ENCODE results near the gene MDN1. TPM values are rescaled to one million over a fixed set of nuclear protein-coding genes. Genes with fewer than 3 reads are reported as not detected.

Gene MDN1
- total and polyA plus RNA-seq, 2 donors (not counting 1 experiment from before 2014, with no cell fraction given), result 16.5 to 59.5 TPM

DNA sequence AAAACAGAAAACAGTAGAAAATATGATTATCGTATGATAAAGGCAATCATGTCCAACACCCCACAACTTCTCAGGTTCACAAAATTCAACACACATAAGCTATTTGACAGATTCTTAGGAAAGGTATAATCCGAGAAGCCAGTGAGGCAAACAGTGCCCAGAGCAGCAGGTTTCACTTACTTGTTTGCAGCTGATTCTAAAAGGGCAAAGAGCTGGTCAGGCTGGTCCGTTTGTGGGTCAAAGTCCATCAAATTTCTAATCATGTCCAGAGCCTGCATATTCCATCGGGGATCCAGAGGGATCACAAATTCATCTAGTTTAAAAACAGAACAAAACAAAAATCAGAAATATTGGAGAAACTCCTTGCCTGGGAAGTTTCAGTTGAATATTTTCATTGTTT lies 111.3 kb downstream of the MDN1 start:
- H3K27me3 ChIP-seq (replicated peaks in 1 of 4; ENCODE audit: control extremely low read depth in 1 of 4, control insufficient read depth in 3 of 4, insufficient read depth in 4 of 4, low read length in 3 of 4), result no peaks in the 10 kb centered on the region
- no peak for TF ChIP-seq EZH2 (IDR thresholded peaks at IDR 0.05; ENCODE audit: borderline replicate concordance, insufficient read depth, low read depth, low read length, poor library complexity, severe bottlenecking)
- TF ChIP-seq, protein P1, sequence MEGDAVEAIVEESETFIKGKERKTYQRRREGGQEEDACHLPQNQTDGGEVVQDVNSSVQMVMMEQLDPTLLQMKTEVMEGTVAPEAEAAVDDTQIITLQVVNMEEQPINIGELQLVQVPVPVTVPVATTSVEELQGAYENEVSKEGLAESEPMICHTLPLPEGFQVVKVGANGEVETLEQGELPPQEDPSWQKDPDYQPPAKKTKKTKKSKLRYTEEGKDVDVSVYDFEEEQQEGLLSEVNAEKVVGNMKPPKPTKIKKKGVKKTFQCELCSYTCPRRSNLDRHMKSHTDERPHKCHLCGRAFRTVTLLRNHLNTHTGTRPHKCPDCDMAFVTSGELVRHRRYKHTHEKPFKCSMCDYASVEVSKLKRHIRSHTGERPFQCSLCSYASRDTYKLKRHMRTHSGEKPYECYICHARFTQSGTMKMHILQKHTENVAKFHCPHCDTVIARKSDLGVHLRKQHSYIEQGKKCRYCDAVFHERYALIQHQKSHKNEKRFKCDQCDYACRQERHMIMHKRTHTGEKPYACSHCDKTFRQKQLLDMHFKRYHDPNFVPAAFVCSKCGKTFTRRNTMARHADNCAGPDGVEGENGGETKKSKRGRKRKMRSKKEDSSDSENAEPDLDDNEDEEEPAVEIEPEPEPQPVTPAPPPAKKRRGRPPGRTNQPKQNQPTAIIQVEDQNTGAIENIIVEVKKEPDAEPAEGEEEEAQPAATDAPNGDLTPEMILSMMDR (IDR thresholded peaks at IDR 0.05), result no peak
- H3K9ac ChIP-seq (ENCODE audit: low read length), result no peak overlapping the region
- no peak overlapping the region for H3K4me3 ChIP-seq (ENCODE audit: control extremely low read depth in 1 of 5, extremely low read depth in 1 of 5, insufficient read depth in 1 of 5, low read depth in 2 of 5, low read length in 4 of 5)
- Mint-ChIP-seq H3K4me3 (no peak overlapping the region), H3K9me3 (ENCODE audit: insufficient read depth) (no peaks in the 10 kb centered on the region), H3K27me3 (no peaks in the 10 kb centered on the region), H3K4me1 (no peaks in the 10 kb centered on the region), H3K27ac (no peak overlapping the region)
- 50% methylated on average over 2 of the region's 4 CpGs for WGBS (ENCODE audit: insufficient coverage)
- POLR2A ChIA-PET, result no interaction called here
- no peak overlapping the region for H3K4me2 ChIP-seq (replicated peaks; ENCODE audit: low read depth, low read length, poor library complexity, severe bottlenecking)
- H2AFZ ChIP-seq (ENCODE audit: insufficient read depth, low read depth, low read length, poor library complexity, severe bottlenecking), result no peak overlapping the region
- H3K9me3 ChIP-seq (ENCODE audit: control extremely low read depth in 1 of 3, control insufficient read depth in 2 of 3, insufficient read depth in 1 of 3, low read length in 2 of 3), result no peaks in the 10 kb centered on the region
- no peak for DNase-seq
- no peaks in the 10 kb centered on the region for H4K20me1 ChIP-seq (ENCODE audit: control insufficient read depth, insufficient read depth, low read length, poor library complexity, severe bottlenecking)
- no peak for ATAC-seq (ENCODE audit: low read depth)
- CTCF ChIA-PET, result no interaction called here
- H3K79me2 ChIP-seq (ENCODE audit: control insufficient read depth, insufficient read depth, low read length), result no peaks in the 10 kb centered on the region
- intact Hi-C loops (cut with micrococcal nuclease), result no loop called here
- H3K4me1 ChIP-seq (ENCODE audit: control insufficient read depth in 2 of 2, insufficient read depth in 2 of 2, low read length in 2 of 2), result no peaks in the 10 kb centered on the region
- H3K36me3 ChIP-seq (replicated peaks in 1 of 2; ENCODE audit: control extremely low read depth in 1 of 2, control insufficient read depth in 1 of 2, extremely low read depth in 1 of 2, insufficient read depth in 2 of 2, low read length in 1 of 2), result peaks cover 4 to 71% of the 10 kb centered on the region in 2 experiments
- no peak overlapping the region for H3K27ac ChIP-seq (ENCODE audit: low read length in 2 of 2)

DNA sequence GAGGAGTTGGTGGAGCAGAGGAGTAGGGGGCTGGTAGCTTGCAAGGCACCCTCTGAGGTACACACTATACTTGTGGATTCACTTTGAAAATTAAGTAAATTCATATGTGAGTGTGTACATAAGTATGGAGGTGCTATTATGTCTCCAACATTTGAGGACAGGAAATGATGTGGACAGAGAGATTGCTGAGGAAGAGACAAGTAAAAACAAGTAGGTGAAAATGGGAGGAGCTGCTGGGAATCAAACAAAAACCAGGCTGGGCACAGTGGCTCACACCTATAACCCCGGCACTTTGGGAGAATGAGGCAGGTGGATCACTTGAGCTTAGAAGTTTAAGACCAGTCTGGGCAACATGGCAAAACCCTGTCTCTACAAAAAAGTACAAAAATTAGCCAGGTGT lies 111.8 kb downstream of the MDN1 start:
- Histone ChIP-seq H3K27me3 (replicated peaks in 1 of 4; ENCODE audit: control extremely low read depth in 1 of 4, control insufficient read depth in 3 of 4, insufficient read depth in 4 of 4, low read length in 3 of 4) (no peaks in the 10 kb centered on the region), H2AFZ (ENCODE audit: insufficient read depth, low read depth, low read length, poor library complexity, severe bottlenecking) (no peak overlapping the region), H3K4me3 (ENCODE audit: control extremely low read depth in 1 of 5, extremely low read depth in 1 of 5, insufficient read depth in 1 of 5, low read depth in 2 of 5, low read length in 4 of 5) (no peak overlapping the region), H3K4me2 (replicated peaks; ENCODE audit: low read depth, low read length, poor library complexity, severe bottlenecking) (no peak overlapping the region), H4K20me1 (ENCODE audit: control insufficient read depth, insufficient read depth, low read length, poor library complexity, severe bottlenecking) (no peaks in the 10 kb centered on the region), H3K9me3 (ENCODE audit: control extremely low read depth in 1 of 3, control insufficient read depth in 2 of 3, insufficient read depth in 1 of 3, low read length in 2 of 3) (no peaks in the 10 kb centered on the region), H3K9ac (ENCODE audit: low read length) (no peak overlapping the region), H3K36me3 (replicated peaks in 1 of 2; ENCODE audit: control extremely low read depth in 1 of 2, control insufficient read depth in 1 of 2, extremely low read depth in 1 of 2, insufficient read depth in 2 of 2, low read length in 1 of 2) (peaks cover 3 to 70% of the 10 kb centered on the region in 2 experiments), H3K79me2 (ENCODE audit: control insufficient read depth, insufficient read depth, low read length) (no peaks in the 10 kb centered on the region), H3K4me1 (ENCODE audit: control insufficient read depth in 2 of 2, insufficient read depth in 2 of 2, low read length in 2 of 2) (no peaks in the 10 kb centered on the region), H3K27ac (ENCODE audit: low read length in 2 of 2) (no peak overlapping the region)
- no peaks in the 10 kb centered on the region for H3K4me1 Mint-ChIP-seq
- ChIA-PET POLR2A (no interaction called here), CTCF (interaction anchor here (1.1 kb wide), 1 partner anchor 276 kb away, joined by 4 read pairs; no protein-coding TSS in a partner anchor)
- no peak overlapping the region for H3K27ac Mint-ChIP-seq
- no peaks in the 10 kb centered on the region for H3K9me3 Mint-ChIP-seq (ENCODE audit: insufficient read depth)
- WGBS (ENCODE audit: insufficient coverage), result 100% methylated on average over 1 of the region's 1 CpG
- no peak overlapping the region for H3K4me3 Mint-ChIP-seq
- no peak for ATAC-seq (ENCODE audit: low read depth)
- intact Hi-C loops (cut with micrococcal nuclease), result no loop called here
- no peak for DNase-seq
- TF ChIP-seq, protein P1 (IDR thresholded peaks at IDR 0.05), result no peak
- TF ChIP-seq EZH2 (IDR thresholded peaks at IDR 0.05; ENCODE audit: borderline replicate concordance, insufficient read depth, low read depth, low read length, poor library complexity, severe bottlenecking), result no peak
- no peaks in the 10 kb centered on the region for H3K27me3 Mint-ChIP-seq
